ENCODE data around the gene GRM7.

DNA sequence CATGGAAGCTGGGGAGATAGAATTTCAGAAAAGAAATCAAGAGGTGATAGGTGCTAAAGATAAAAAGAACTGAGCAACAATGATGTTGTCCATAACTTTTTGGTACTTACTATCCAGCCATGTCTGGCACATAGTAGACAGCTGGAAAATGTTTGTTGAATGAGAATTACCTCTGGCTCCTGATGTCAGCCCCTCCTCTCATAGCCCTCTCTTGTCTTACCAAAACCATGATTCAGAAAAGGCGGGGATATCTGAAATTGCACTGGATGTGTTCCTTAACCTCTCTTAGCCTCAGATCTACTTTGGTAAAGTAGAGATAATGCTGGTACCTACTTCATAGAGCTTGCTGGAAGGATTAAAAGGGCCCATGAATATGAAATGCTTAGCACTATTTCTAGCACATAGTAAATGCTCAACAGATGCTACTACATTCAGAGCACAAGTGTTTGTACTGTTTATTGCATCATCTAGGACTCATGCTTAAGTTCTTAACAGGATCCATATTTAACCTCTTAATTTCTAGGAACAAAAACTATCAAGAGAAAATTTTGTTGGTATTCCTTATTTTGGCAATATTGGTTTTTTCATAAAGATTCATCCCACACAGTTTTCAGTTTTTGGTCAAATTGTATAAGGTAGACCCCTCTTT lies 859.9 kb downstream of the GRM7 start:
- TF ChIP-seq, protein P1, sequence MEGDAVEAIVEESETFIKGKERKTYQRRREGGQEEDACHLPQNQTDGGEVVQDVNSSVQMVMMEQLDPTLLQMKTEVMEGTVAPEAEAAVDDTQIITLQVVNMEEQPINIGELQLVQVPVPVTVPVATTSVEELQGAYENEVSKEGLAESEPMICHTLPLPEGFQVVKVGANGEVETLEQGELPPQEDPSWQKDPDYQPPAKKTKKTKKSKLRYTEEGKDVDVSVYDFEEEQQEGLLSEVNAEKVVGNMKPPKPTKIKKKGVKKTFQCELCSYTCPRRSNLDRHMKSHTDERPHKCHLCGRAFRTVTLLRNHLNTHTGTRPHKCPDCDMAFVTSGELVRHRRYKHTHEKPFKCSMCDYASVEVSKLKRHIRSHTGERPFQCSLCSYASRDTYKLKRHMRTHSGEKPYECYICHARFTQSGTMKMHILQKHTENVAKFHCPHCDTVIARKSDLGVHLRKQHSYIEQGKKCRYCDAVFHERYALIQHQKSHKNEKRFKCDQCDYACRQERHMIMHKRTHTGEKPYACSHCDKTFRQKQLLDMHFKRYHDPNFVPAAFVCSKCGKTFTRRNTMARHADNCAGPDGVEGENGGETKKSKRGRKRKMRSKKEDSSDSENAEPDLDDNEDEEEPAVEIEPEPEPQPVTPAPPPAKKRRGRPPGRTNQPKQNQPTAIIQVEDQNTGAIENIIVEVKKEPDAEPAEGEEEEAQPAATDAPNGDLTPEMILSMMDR (IDR thresholded peaks at IDR 0.05; ENCODE audit: low read depth, low read length, missing input control), result no peak
- no peak for TF ChIP-seq TAF1 (conservative IDR thresholded peaks at IDR 0.05)
- TF ChIP-seq, protein P2, sequence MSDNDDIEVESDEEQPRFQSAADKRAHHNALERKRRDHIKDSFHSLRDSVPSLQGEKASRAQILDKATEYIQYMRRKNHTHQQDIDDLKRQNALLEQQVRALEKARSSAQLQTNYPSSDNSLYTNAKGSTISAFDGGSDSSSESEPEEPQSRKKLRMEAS (IDR thresholded peaks at IDR 0.05), result no peak
- TF ChIP-seq, protein P3, sequence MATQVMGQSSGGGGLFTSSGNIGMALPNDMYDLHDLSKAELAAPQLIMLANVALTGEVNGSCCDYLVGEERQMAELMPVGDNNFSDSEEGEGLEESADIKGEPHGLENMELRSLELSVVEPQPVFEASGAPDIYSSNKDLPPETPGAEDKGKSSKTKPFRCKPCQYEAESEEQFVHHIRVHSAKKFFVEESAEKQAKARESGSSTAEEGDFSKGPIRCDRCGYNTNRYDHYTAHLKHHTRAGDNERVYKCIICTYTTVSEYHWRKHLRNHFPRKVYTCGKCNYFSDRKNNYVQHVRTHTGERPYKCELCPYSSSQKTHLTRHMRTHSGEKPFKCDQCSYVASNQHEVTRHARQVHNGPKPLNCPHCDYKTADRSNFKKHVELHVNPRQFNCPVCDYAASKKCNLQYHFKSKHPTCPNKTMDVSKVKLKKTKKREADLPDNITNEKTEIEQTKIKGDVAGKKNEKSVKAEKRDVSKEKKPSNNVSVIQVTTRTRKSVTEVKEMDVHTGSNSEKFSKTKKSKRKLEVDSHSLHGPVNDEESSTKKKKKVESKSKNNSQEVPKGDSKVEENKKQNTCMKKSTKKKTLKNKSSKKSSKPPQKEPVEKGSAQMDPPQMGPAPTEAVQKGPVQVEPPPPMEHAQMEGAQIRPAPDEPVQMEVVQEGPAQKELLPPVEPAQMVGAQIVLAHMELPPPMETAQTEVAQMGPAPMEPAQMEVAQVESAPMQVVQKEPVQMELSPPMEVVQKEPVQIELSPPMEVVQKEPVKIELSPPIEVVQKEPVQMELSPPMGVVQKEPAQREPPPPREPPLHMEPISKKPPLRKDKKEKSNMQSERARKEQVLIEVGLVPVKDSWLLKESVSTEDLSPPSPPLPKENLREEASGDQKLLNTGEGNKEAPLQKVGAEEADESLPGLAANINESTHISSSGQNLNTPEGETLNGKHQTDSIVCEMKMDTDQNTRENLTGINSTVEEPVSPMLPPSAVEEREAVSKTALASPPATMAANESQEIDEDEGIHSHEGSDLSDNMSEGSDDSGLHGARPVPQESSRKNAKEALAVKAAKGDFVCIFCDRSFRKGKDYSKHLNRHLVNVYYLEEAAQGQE (IDR thresholded peaks at IDR 0.05), result no peak

All from liver (tissue), 3 donors.